Measurements from ENCODE around the gene SGCA. TPM values are rescaled to one million over a fixed set of nuclear protein-coding genes. Genes with fewer than 3 reads are reported as not detected.

The SGCA gene
- total RNA-seq, 1 donor from 2014 or later = not detected

DNA sequence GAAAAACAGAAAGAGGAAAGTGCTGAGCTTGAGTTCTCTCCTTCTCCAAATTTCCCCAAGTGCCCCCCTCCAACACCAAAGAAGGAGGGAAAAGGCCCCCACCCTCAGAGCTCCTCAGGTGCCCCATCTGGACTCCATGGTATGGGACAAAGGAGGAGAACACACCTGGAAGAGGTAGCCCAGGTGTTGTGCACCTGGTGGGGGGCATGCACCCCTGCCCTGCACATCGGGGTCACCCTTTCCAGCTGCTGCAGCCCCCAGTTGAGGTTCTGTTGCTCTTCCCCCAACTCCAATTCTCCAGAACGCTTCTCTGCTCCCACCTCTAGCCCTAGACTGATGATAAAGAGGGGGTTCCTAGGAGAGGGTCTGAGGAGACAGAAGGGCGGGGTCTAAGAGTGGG lies 38.6 kb downstream of the SGCA start:
- Mint-ChIP-seq H3K27me3 (ENCODE audit: unreplicated experiment) (peaks cover 28% of the 10 kb centered on the region), H3K27ac (ENCODE audit: unreplicated experiment) (no peak overlapping the region), H3K4me1 (ENCODE audit: unreplicated experiment) (peaks cover 14% of the 10 kb centered on the region), H3K4me3 (ENCODE audit: unreplicated experiment) (no peak overlapping the region), H3K36me3 (ENCODE audit: low read depth, unreplicated experiment) (no peaks in the 10 kb centered on the region), H3K9me3 (ENCODE audit: unreplicated experiment) (no peaks in the 10 kb centered on the region)
- DNase-seq (ENCODE audit: low spot score) = no peak
- TF ChIP-seq, protein P1, sequence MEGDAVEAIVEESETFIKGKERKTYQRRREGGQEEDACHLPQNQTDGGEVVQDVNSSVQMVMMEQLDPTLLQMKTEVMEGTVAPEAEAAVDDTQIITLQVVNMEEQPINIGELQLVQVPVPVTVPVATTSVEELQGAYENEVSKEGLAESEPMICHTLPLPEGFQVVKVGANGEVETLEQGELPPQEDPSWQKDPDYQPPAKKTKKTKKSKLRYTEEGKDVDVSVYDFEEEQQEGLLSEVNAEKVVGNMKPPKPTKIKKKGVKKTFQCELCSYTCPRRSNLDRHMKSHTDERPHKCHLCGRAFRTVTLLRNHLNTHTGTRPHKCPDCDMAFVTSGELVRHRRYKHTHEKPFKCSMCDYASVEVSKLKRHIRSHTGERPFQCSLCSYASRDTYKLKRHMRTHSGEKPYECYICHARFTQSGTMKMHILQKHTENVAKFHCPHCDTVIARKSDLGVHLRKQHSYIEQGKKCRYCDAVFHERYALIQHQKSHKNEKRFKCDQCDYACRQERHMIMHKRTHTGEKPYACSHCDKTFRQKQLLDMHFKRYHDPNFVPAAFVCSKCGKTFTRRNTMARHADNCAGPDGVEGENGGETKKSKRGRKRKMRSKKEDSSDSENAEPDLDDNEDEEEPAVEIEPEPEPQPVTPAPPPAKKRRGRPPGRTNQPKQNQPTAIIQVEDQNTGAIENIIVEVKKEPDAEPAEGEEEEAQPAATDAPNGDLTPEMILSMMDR (IDR thresholded peaks at IDR 0.05; ENCODE audit: unreplicated experiment) = no peak

DNA sequence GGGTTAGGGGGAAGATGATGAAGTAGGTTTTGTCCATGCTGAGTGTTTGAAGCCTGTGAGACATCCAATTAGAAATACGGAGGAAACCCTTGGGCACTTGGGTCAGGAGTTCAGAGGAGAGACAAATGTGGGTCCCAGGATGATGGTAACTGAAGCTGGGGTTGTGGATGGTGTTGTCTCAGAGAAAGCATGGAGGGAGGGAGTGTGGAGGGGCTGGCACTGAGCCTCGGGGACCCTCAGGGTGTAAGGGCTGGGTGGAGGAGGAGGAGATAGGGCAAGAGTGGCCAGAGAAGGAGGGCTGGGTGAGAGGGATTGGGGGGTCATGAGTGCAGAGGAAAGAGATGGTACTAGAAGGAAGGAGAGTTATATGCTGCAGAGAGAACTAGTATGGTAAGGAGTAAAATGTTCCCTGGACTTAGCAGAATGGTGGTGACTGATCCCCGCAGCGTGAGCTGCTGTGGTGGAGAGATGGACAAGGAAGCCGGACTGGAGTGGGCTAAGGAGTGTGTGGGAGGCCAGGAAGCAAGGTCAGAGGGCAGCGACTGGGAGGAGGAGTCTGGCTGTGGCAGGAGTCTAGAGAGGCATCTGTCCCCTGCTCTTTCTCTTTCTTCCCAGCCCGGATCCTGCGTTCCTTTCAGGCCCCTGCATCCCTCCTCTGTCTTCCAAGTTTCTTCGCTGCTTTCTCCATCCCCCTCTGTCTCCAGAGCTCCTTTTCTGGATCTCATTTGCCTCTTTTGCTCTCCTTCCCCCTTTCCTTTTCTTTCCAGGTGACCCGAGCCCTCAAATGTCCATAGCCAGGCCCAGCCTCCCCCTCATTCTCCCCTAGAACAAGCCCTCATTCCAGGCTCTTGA lies 39.5 kb downstream of the SGCA start:
- Mint-ChIP-seq H3K4me1 (ENCODE audit: unreplicated experiment) (peaks cover 14% of the 10 kb centered on the region), H3K27me3 (ENCODE audit: unreplicated experiment) (peaks cover 28% of the 10 kb centered on the region), H3K27ac (ENCODE audit: unreplicated experiment) (no peak overlapping the region)

DNA sequence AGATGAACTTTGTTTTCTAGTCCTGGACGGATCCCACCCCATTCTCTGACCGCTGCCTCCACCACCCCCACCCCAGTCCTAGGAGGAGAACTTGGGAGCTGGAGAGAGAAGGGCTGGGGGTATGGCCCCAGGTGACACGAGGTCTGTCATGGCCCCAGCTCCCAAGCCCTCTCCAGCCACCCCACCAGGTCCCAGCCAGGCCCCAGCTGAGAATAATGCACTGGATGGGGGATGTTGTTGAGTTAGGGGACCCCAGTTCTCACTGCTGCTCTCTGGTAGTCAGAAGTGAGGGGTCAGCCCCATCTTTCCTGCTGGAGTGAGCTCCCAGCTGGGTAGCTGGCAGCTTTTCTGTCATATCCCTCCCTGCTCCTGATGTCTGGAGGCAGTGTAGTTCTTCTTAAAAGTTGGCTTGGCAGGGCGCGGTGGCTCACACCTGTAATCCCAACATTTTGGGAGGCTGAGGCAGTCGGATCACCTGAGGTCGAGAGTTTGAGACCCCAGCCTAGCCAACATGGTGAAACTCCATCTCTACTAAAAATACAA lies 40.2 kb downstream of the SGCA start:
- H3K36me3 Mint-ChIP-seq (ENCODE audit: low read depth, unreplicated experiment) = no peaks in the 10 kb centered on the region
- DNase-seq (ENCODE audit: low spot score) = no peak
- H3K9me3 Mint-ChIP-seq (ENCODE audit: unreplicated experiment) = no peaks in the 10 kb centered on the region
- H3K27ac Mint-ChIP-seq (ENCODE audit: unreplicated experiment) = no peak overlapping the region
- H3K27me3 Mint-ChIP-seq (ENCODE audit: unreplicated experiment) = peaks cover 26% of the 10 kb centered on the region
- H3K4me3 Mint-ChIP-seq (ENCODE audit: unreplicated experiment) = no peak overlapping the region
- H3K4me1 Mint-ChIP-seq (ENCODE audit: unreplicated experiment) = peaks cover 14% of the 10 kb centered on the region
- TF ChIP-seq, protein P1 (IDR thresholded peaks at IDR 0.05; ENCODE audit: unreplicated experiment) = no peak

More for the DNA sequence above, 39.5 kb downstream of the SGCA start:
- no peak for DNase-seq (ENCODE audit: low spot score)
- no peaks in the 10 kb centered on the region for H3K36me3 Mint-ChIP-seq (ENCODE audit: low read depth, unreplicated experiment)
- TF ChIP-seq, protein P1 (IDR thresholded peaks at IDR 0.05; ENCODE audit: unreplicated experiment) = no peak
- H3K9me3 Mint-ChIP-seq (ENCODE audit: unreplicated experiment) = no peaks in the 10 kb centered on the region
- no peak overlapping the region for H3K4me3 Mint-ChIP-seq (ENCODE audit: unreplicated experiment)

DNA sequence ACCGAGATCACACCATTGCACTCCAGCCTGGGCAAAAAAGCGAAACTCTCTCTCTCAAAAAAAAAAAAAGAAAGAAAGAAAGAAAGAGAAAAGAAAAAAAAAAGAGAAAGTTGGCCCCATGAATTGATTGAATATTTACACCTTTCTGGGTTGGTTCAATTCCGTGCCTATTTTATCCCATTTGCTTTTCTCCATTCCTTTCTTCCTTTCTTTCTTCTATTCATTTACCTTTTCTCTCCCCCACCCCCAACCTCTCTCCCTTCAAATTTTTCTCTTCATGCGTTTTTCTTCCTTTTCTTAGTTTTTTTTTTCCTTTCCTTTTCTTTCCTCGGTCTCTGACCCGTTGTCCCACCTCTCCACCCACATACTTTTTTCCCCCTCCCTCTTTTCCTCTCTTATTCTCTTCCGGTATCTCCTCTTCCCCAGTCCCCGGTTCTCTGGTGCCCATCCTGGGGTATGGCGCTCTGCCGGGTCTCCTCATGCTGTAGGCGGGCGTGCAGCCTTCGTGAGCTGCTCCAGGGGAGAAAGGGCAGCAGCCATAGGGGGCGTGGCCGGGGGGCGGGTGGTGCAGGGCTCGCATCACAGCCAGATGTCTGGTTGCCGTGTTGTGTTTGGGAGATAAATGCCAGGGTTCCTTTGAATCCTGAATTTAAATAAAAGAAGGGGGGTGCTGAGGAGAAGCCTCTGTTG lies 40.9 kb downstream of the SGCA start:
- H3K27ac Mint-ChIP-seq (ENCODE audit: unreplicated experiment) = no peak overlapping the region
- peaks cover 14% of the 10 kb centered on the region for H3K4me1 Mint-ChIP-seq (ENCODE audit: unreplicated experiment)
- H3K4me3 Mint-ChIP-seq (ENCODE audit: unreplicated experiment) = no peak overlapping the region
- H3K27me3 Mint-ChIP-seq (ENCODE audit: unreplicated experiment) = peaks cover 25% of the 10 kb centered on the region
- TF ChIP-seq, protein P1 (IDR thresholded peaks at IDR 0.05; ENCODE audit: unreplicated experiment) = no peak
- no peaks in the 10 kb centered on the region for H3K9me3 Mint-ChIP-seq (ENCODE audit: unreplicated experiment)
- H3K36me3 Mint-ChIP-seq (ENCODE audit: low read depth, unreplicated experiment) = no peaks in the 10 kb centered on the region
- DNase-seq (ENCODE audit: low spot score) = peak; percentile 57
